CD4-positive, alpha-beta T cell treated with Interleukin-15 for 4 hours (primary cell): ENCODE measurements around the gene CEACAM5.

Experiments used
- DNase-seq: peaks from one replicate; pipeline ENCODE4 v3.0.0-alpha.2; 2020; ENCODE audit warnings: low spot score

Gene CEACAM5

GRCh38 chr19:41708481-41708880, at the start of gene CEACAM5:
Gene CEACAM5, plus strand, starts transcription at chr19:41708626. Its CDS starts 106 bp downstream, at chr19:41708732.
- no peak for DNase-seq

- DNase-seq: no peak
These were observed 42.4 kb upstream of the CEACAM5 start for GRCh38 chr19:41666075-41666474.

GRCh38 chr19:41668315-41668714, 40.1 kb upstream of the CEACAM5 start:
- DNase-seq: no peak

GRCh38 chr19:41670755-41671154, 37.7 kb upstream of the CEACAM5 start:
- DNase-seq: no peak

GRCh38 chr19:41671486-41671885, 36.9 kb upstream of the CEACAM5 start:
- no peak for DNase-seq

- DNase-seq: no peak
These were observed 26.0 kb upstream of the CEACAM5 start for GRCh38 chr19:41682437-41682836.

- DNase-seq: no peak
These were observed 21.0 kb upstream of the CEACAM5 start for GRCh38 chr19:41687419-41687818.

- no peak for DNase-seq
These were observed 20.3 kb upstream of the CEACAM5 start, which contains the start of gene CEACAM7 for GRCh38 chr19:41688098-41688497. Gene CEACAM7, minus strand, starts transcription at chr19:41688270. Its CDS starts 105 bp downstream, at chr19:41688165.

- no peak for DNase-seq
These were observed 19.7 kb upstream of the CEACAM5 start for GRCh38 chr19:41688687-41689086.

GRCh38 chr19:41689993-41690800, 18.2 kb upstream of the CEACAM5 start:
- no peak for DNase-seq

- no peak for DNase-seq
These were observed 17.7 kb upstream of the CEACAM5 start for GRCh38 chr19:41690801-41691065.

- DNase-seq: peak; percentile 14
These were observed 17.0 kb upstream of the CEACAM5 start for GRCh38 chr19:41691268-41691970.

- no peak for DNase-seq
These were observed 14.2 kb upstream of the CEACAM5 start for GRCh38 chr19:41694196-41694595.

- DNase-seq: no peak
These were observed 13.4 kb upstream of the CEACAM5 start for GRCh38 chr19:41694831-41695635.

- no peak for DNase-seq
These were observed 12.7 kb upstream of the CEACAM5 start for GRCh38 chr19:41695745-41696144.

- no peak for DNase-seq
These were observed 11.8 kb upstream of the CEACAM5 start for GRCh38 chr19:41696402-41697197.

GRCh38 chr19:41697198-41697855, 11.1 kb upstream of the CEACAM5 start:
- no peak for DNase-seq

GRCh38 chr19:41698746-41699230, 9.6 kb upstream of the CEACAM5 start:
- DNase-seq: no peak

- no peak for DNase-seq
These were observed 9.0 kb upstream of the CEACAM5 start for GRCh38 chr19:41699231-41699967.

- no peak for DNase-seq
These were observed 8.5 kb upstream of the CEACAM5 start for GRCh38 chr19:41699968-41700323.
